Measurements from ENCODE around the gene RAB14. TPM values are rescaled to one million over a fixed set of nuclear protein-coding genes. Genes with fewer than 3 reads are reported as not detected.

The RAB14 gene
- total and polyA plus RNA-seq, 10 of the 15 experiments (the other 5 are each of a cell fraction or from before 2014, with no cell fraction given) = 16.7 to 59.9 (median 25.4) TPM

DNA sequence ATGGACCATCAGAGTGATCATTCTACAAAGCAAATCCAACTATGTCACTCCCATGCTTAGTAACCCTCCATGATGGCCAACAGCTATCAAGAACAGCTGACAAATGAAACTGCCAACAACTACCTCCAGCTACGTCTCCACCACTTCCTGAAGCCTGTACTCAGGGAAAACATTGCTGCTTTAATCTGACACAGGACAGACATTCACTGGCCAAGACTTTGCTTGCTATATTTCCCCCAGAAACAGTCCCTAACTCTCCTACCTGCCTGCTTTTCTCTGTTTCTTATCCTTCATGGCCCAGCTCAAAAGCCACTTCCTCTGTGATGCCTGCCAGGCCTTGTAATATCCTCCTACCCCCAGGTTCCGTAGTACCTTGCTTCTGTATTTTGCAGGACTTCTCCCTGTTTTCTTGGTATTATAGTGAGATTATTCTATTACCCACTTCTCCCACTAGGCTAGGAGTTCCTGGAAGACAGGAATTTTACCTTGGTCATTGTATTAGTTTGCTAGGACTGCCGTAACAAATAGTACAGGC is 14.7 kb upstream of the RAB14 start:
- BruUV-seq (replicated peaks) = no TSS peak
- Histone ChIP-seq H3K9me3 (replicated peaks; ENCODE audit: control insufficient read depth, insufficient read depth, low read length) (no peaks in the 10 kb centered on the region), H2AFZ (ENCODE audit: control insufficient read depth, low read depth, low read length) (no peak overlapping the region; the same call in 1 of the 2 replicates), H3K27ac (ENCODE audit: control insufficient read depth, insufficient read depth) (no peak overlapping the region), H3K4me3 (no peak overlapping the region), H3K27me3 (replicated peaks in 1 of 2; ENCODE audit: control insufficient read depth in 2 of 2, insufficient read depth in 2 of 2, low read length in 1 of 2) (no peaks in the 10 kb centered on the region), H4K20me1 (ENCODE audit: control insufficient read depth, insufficient read depth) (no peaks in the 10 kb centered on the region), H3K36me3 (ENCODE audit: control insufficient read depth in 2 of 2, insufficient read depth in 2 of 2, low read length in 1 of 2) (no peaks in the 10 kb centered on the region), H3K4me2 (ENCODE audit: control insufficient read depth, insufficient read depth) (no peak overlapping the region), H3K4me1 (ENCODE audit: control insufficient read depth, insufficient read depth, low read length) (peaks cover 10% of the 10 kb centered on the region), H3K9ac (ENCODE audit: control insufficient read depth, insufficient read depth, low read length) (no peak overlapping the region), H3K79me2 (ENCODE audit: control insufficient read depth, insufficient read depth, low read length) (no peaks in the 10 kb centered on the region)
- SMC1A ChIA-PET (ENCODE audit: uncharacterized antibody, unreplicated experiment) = interaction anchor here (0.7 to 2.4 kb wide), 8 partner anchors 8 to 186 kb away, joined by 3 to 9 read pairs (median 4); no protein-coding TSS in a partner anchor
- FAIRE-seq = no peak
- intact Hi-C loops (cut with micrococcal nuclease; ENCODE audit: unreplicated experiment) (no loop called here), in situ Hi-C loops (cut with MboI) (loop anchor here (5.0 kb wide), 2 partner anchors 101 to 181 kb away; no protein-coding TSS in a partner anchor)
- ATAC-seq = no peak
- POLR2A ChIA-PET = interaction anchor here (0.6 to 1.2 kb wide), 2 partner anchors 11 to 71 kb away, joined by 3 read pairs; no protein-coding TSS in a partner anchor
- CTCF ChIA-PET = interaction anchor here (0.6 to 6.1 kb wide), 10 partner anchors 10 to 184 kb away, joined by 3 to 80 read pairs (median 4); partner anchors contain the start of gene RAB14
- TF ChIP-seq SIX5 (IDR thresholded peaks at IDR 0.05; ENCODE audit: low read depth, low read length, severe bottlenecking) = no peak
- TF ChIP-seq HCFC1 (IDR thresholded peaks at IDR 0.05; ENCODE audit: low read length) = no peak
- TF ChIP-seq POLR2A (IDR thresholded peaks at IDR 0.05; ENCODE audit: low read depth, low read length) = no peak
- no peak for TF ChIP-seq CBX5 (IDR thresholded peaks at IDR 0.05; ENCODE audit: low read depth)
- no peak for TF ChIP-seq ZNF274 (IDR thresholded peaks at IDR 0.05; ENCODE audit: insufficient read depth, insufficient read length)
- no peak for TF ChIP-seq MTA2 (IDR thresholded peaks at IDR 0.05; ENCODE audit: low read depth)
- no peak for TF ChIP-seq RFX5 (IDR thresholded peaks at IDR 0.05; ENCODE audit: low read depth, low read length)
- no peak for TF ChIP-seq CBX3 (IDR thresholded peaks at IDR 0.05; ENCODE audit: borderline replicate concordance, low read depth)
- TF ChIP-seq MEF2A (IDR thresholded peaks at IDR 0.05; ENCODE audit: insufficient read depth, low read depth, low read length) = no peak
- no peak for TF ChIP-seq FOXM1 (IDR thresholded peaks at IDR 0.05; ENCODE audit: low read depth, low read length)
- TF ChIP-seq, protein P1, sequence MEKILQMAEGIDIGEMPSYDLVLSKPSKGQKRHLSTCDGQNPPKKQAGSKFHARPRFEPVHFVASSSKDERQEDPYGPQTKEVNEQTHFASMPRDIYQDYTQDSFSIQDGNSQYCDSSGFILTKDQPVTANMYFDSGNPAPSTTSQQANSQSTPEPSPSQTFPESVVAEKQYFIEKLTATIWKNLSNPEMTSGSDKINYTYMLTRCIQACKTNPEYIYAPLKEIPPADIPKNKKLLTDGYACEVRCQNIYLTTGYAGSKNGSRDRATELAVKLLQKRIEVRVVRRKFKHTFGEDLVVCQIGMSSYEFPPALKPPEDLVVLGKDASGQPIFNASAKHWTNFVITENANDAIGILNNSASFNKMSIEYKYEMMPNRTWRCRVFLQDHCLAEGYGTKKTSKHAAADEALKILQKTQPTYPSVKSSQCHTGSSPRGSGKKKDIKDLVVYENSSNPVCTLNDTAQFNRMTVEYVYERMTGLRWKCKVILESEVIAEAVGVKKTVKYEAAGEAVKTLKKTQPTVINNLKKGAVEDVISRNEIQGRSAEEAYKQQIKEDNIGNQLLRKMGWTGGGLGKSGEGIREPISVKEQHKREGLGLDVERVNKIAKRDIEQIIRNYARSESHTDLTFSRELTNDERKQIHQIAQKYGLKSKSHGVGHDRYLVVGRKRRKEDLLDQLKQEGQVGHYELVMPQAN (conservative IDR thresholded peaks at IDR 0.05) = no peak
- TF ChIP-seq CHD2 (IDR thresholded peaks at IDR 0.05; ENCODE audit: borderline replicate concordance, low read depth, low read length) = no peak
- no peak for TF ChIP-seq IKZF1 (conservative IDR thresholded peaks at IDR 0.05)
- no peak for TF ChIP-seq GABPA (IDR thresholded peaks at IDR 0.05; ENCODE audit: low read depth)
- TF ChIP-seq SMAD5 (IDR thresholded peaks at IDR 0.05; ENCODE audit: low read depth) = no peak
- 89% methylated on average over 3 of the region's 3 CpGs for WGBS (ENCODE audit: insufficient coverage, insufficient replicate concordance, low lambda C conversion rate, missing lambda C conversion rate)
- RAD21 ChIA-PET (ENCODE audit: unreplicated experiment) = interaction anchor here (1.1 to 1.6 kb wide), 3 partner anchors 15 to 183 kb away, joined by 3 to 5 read pairs (median 3); partner anchors contain the start of gene RAB14
- no peak for DNase-seq (ENCODE audit: low read depth, low spot score)
